GM21526 (cell line): ENCODE data around the gene CDPF1.

Experiments
- ATAC-seq: cut with Tn5 transposase; IDR thresholded peaks from one replicate; pipeline ENCODE4 v1.9.1; 2021; ENCODE audit warnings: moderate library complexity; ENCODE audit not compliant: unreplicated experiment, low FRiP score

The CDPF1 gene

GRCh38 chr22:46260038-46260437, 9.9 kb upstream of the CDPF1 start:
- no peak for ATAC-seq

- no peak for ATAC-seq
Measured at GRCh38 chr22:46259374-46259773, 9.3 kb upstream of the CDPF1 start.

DNA sequence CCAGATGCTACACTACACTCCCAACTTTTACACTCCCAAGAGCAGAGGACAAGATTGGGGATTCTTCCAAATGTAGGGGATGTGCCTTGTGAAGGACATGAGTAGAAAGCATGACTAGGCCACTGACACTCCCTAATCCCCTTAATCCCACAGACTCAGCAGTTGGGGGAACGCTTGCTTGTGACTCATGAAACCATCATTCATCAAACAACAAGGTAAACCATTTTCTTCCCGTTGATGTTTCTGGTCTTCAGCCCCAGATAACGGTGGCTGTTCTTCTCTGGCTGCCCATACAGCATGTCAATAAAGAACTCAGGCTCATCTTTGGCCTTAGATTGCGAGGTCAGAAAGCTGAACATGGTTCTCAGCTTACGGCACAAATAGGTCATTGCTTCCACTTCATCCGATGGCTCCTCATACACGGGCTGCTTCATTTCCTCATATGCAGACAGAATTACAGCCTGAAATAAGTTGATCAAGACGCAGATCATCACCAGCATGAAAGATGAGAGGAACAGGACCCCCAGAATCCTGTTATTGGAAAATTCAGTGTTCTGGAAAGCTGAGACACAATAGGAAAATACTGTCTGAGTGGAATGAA, 6.4 kb upstream of the CDPF1 start:
- no peak for ATAC-seq

DNA sequence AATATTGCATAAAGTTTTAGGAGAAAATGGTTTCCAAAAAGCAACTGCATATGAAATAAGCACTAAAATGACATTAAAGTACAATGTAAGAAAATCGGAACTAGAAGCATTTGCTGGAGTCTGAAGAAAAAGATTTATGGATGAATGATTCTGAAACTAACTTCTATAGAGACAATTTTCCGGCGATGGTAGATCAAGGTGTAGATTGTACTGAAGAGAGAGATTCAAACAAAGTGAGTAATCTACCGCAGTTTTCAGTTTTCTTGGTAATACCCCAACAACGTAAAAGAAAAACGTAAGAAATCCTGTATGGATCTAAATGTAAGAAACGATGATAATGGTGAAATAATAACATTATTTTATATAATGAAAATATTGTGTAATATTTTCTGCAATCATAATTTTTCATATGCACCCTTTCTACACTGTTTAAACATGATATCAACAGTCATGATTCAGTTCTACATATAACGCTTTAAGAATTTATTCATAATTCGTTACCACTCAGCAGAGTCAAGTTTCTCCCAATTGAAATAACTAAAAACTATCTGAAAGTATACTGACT, 1.8 kb upstream of the CDPF1 start:
- no peak for ATAC-seq

- no peak for ATAC-seq
Measured at GRCh38 chr22:46251266-46251665, 1.2 kb upstream of the CDPF1 start.

DNA sequence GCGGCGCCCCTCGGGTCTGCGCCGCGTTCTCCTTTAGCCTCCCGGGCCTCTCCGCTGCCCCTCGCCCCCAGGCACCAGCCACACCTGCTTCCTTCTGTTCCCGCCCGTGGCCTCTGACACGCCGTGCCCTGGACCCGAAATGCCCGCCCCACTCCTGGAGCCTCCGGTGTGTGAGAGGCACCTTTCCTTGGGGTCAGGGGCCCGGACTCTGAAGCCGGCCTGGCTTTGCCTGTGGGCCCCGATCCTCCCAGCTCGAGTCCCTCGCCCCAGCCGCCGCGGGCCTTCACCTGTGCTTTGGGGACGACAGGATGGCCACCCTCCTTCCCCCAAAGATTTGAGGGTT, 661 bp upstream of the CDPF1 start:
- ATAC-seq, result no peak

DNA sequence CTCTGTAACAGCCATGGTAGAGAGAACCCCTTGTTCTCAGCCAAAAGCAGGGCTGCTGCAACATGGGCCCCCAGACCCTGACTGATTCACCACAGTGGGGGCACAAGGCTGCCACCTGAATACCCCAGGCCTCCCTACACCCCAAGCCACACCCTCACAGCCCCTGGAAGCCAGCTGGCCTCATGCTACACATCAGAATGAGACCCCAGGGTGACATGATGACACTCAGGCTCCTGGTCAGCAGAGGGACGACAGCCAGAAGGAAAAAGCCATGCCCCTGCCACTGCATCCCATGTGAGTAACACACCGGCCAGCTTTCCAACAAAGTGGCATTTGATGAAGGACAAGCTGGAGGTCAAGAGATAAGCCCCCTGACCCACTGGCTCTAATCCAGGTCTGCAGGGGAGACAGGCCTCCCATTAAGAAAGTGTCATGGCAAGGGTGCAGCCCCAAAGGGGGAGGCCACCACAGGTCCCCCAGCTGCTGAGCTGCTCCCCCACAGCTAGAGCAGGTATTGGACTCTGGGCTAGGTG, 2.6 kb downstream of the CDPF1 start:
- no peak for ATAC-seq

DNA sequence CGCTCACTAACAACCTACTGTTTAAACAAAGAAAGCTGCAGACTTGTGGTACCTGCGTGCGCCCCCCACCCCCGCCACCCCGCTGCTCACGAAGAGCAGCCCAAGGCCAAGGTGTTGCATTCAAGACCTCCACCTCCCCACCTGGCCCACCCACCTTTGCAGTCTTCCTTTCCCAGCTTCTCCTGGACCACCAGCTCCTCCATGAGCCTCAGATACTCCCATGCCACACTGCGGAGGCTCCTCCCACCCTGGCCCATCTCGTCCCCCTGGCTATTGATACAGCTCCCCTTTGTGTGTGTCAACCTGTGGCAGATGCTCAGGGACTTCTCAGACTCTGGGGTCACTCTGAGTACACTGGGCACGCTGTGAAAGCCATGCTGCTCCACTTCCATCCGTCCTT, 3.9 kb downstream of the CDPF1 start:
- no peak for ATAC-seq

DNA sequence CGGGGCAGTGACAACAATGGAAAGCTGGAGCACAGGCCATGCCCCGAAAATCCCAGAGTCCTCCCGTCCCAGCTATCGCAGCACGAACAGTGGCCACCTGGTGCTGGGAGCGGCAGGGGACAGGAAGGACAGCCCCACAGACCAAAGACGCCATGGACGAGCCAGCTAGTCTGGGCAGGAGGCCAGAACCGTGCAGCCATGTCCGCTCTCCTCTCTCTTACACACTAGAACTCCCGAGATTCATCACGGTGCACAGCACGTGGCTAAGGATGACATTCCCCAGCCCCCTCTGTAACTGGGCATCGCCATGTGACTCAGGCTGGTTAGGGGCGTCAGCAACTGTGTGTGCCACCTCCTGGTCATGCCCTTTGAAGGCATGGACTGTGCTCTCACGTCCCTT, 4.6 kb downstream of the CDPF1 start:
- ATAC-seq, result no peak

- no peak for ATAC-seq
Measured at GRCh38 chr22:46244771-46245170, 5.3 kb downstream of the CDPF1 start.

GRCh38 chr22:46242076-46242475, 8.0 kb downstream of the CDPF1 start:
- ATAC-seq, result no peak

- ATAC-seq, result no peak
Measured at GRCh38 chr22:46241396-46242007, 8.6 kb downstream of the CDPF1 start.

- no peak for ATAC-seq
Measured at GRCh38 chr22:46240907-46241306, 9.2 kb downstream of the CDPF1 start.

DNA sequence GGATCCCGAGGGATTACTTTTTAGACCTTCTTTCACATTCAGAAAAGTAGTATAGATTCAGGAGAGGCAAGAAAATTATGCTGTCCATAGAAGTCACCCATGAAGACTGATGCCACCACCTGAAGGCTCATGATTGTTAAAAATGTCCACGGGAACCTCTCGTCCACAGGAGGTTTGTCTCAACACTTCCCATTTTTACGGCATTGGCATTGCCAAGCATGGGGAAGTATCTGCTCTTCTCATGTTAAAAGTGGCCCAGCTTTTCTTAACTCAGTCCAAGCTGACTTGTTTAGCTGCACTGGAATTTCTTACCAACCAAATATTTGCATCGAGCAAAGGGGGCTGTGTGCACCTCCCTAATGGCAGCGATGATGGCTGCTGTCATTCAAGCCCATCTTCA, 9.6 kb downstream of the CDPF1 start:
- no peak for ATAC-seq

DNA sequence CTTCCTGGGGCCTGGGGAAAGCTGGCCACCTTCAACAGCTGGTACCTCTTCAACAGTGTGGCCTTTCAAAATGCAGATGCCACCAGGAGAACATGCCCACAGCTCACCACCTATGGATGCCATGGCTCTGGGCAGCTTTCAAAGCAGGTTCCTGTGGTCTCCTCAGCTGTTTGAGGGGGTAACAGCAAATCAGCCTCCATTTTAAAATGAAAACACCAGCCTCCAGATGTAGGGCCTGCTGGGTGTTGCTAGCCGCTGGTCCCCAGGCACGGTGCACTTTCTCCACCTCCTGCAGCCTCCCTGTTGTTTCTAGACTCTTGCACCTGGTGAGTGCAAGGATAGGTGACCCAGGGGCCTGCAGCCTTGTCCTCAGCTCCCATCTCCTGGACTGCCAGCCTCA, 10.0 kb downstream of the CDPF1 start:
- ATAC-seq, result no peak

GRCh38 chr22:46239261-46240048, 10.6 kb downstream of the CDPF1 start:
- no peak for ATAC-seq

- no peak for ATAC-seq
Measured at GRCh38 chr22:46238541-46238940, 11.6 kb downstream of the CDPF1 start.

DNA sequence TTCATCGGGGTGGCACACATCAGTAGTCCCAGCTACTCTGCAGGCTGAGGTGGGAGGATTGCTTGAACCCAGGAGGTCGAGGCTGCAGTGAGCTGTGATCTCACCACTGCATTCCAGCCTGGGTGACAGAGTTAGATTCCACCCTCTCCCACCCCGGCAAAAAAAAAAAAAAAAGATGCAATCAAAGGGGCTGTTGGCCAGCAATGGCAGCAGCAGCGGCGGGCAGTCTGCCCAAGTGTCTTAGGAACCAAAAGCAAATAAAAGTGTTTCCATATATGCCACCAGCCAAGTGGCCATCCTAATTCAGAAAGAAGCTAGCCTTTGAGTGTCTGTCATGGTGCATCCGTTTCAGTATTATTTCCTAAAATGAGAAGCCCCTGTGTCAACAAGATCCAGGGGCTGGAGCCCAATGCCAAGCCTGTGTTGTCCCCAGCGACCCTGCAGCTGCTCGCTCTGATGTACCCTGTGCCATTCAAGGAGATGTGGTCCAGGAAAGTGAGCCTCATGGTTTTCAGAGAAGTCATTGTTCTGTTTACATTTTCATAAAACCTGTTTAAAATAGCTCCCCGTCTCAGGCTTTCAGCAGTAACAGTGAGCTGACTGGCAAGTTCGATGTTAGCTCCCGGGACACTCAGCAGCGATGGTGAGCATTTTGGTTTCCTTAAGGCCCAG, 12.5 kb downstream of the CDPF1 start:
- no peak for ATAC-seq

GRCh38 chr22:46234969-46235368, 15.1 kb downstream of the CDPF1 start:
- no peak for ATAC-seq

GRCh38 chr22:46233231-46233630, 16.9 kb downstream of the CDPF1 start:
- ATAC-seq, result no peak
